GM12872 (cell line): Measurements from ENCODE around the gene RASGEF1B.

Source experiments
- CTCF ChIP-seq: IDR thresholded peaks from 3 replicates; pipeline ENCODE4 v1.5.1; 2011; ENCODE audit warnings: low read depth, mild to moderate bottlenecking, low read length, moderate library complexity; ENCODE audit not compliant: insufficient read depth

The RASGEF1B gene

GRCh38 chr4:81495345-81495744 lies 23.6 kb upstream of the RASGEF1B start:
- TF ChIP-seq CTCF = no peak

- no peak for TF ChIP-seq CTCF
Measured at GRCh38 chr4:81494031-81494431, 22.3 kb upstream of the RASGEF1B start.

GRCh38 chr4:81492606-81493230 lies 21.0 kb upstream of the RASGEF1B start:
- no peak for TF ChIP-seq CTCF

- no peak for TF ChIP-seq CTCF
Measured at GRCh38 chr4:81491943-81492342, 20.2 kb upstream of the RASGEF1B start.

GRCh38 chr4:81490403-81491160 lies 18.9 kb upstream of the RASGEF1B start:
- TF ChIP-seq CTCF = no peak

DNA sequence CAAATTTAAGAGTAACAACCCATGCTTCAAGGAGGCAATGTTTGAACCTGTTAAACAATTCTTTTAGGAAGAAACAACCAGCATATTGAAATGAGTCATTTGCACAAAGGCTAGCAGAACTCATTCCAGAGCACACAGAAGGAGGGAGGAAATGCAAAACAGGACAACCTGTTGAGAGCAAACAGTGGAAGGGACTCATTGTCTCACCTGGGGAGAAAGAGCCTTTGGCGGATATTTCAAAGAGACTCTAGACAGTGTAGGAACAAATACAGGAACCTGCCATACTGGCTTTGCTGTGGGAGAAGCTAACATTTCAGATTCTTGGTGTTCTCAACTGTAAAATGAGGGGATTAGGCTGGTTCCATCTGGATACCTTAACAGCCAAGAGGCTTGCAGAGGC lies 14.8 kb upstream of the RASGEF1B start:
- no peak for TF ChIP-seq CTCF

GRCh38 chr4:81485310-81485980 lies 13.7 kb upstream of the RASGEF1B start:
- no peak for TF ChIP-seq CTCF
